ENCODE results near the gene CD83. TPM values are rescaled to one million over a fixed set of nuclear protein-coding genes. Genes with fewer than 3 reads are reported as not detected.

CD83 gene
- total RNA-seq, 1 donor from 2014 or later, result 0.11 TPM

DNA sequence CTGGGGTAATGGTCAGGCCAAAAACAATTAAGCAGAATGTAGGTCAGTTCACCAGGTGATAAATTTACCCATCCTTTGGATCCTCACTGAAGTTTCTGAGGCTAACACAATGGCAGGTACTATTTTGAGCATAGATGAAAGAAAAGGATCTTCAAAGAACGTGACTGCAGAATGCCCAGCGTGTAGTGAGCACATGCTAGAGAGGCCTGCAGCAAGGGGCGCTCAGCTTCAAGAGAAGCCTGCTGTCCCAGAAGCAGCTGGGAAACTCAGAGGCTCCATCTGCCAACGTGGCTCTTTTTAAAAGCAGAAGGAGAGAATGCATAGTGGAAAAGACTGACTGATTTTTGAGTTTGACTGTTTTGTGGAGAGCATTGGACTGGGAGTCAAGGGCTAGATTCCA is 57.4 kb downstream of the CD83 start:
- no peak for DNase-seq (ENCODE audit: low spot score in 2 of 2)
- peaks cover 0 to 6% of the 10 kb centered on the region in 2 donors for H3K9me3 ChIP-seq
- no peaks in the 10 kb centered on the region for H3K36me3 ChIP-seq
- H3K27me3 ChIP-seq, result no peaks in the 10 kb centered on the region
- H3K4me3 ChIP-seq, result no peak overlapping the region
- TF ChIP-seq, protein P1, sequence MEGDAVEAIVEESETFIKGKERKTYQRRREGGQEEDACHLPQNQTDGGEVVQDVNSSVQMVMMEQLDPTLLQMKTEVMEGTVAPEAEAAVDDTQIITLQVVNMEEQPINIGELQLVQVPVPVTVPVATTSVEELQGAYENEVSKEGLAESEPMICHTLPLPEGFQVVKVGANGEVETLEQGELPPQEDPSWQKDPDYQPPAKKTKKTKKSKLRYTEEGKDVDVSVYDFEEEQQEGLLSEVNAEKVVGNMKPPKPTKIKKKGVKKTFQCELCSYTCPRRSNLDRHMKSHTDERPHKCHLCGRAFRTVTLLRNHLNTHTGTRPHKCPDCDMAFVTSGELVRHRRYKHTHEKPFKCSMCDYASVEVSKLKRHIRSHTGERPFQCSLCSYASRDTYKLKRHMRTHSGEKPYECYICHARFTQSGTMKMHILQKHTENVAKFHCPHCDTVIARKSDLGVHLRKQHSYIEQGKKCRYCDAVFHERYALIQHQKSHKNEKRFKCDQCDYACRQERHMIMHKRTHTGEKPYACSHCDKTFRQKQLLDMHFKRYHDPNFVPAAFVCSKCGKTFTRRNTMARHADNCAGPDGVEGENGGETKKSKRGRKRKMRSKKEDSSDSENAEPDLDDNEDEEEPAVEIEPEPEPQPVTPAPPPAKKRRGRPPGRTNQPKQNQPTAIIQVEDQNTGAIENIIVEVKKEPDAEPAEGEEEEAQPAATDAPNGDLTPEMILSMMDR (IDR thresholded peaks at IDR 0.05), result no peak
- H3K4me1 ChIP-seq, result no peaks in the 10 kb centered on the region
- no peak overlapping the region for H3K27ac ChIP-seq
- intact Hi-C loops (cut with DNase I), result no loop called here

GRCh38 chr6:14176429-14176828 is 58.9 kb downstream of the CD83 start:
- TF ChIP-seq, protein P1 (IDR thresholded peaks at IDR 0.05), result no peak
- intact Hi-C loops (cut with DNase I), result no loop called here
- Histone ChIP-seq H3K4me1 (no peaks in the 10 kb centered on the region), H3K36me3 (no peaks in the 10 kb centered on the region), H3K9me3 (no peaks in the 10 kb centered on the region), H3K27me3 (no peaks in the 10 kb centered on the region), H3K4me3 (no peak overlapping the region), H3K27ac (no peak overlapping the region)
- no peak for DNase-seq (ENCODE audit: low spot score in 2 of 2)

DNA sequence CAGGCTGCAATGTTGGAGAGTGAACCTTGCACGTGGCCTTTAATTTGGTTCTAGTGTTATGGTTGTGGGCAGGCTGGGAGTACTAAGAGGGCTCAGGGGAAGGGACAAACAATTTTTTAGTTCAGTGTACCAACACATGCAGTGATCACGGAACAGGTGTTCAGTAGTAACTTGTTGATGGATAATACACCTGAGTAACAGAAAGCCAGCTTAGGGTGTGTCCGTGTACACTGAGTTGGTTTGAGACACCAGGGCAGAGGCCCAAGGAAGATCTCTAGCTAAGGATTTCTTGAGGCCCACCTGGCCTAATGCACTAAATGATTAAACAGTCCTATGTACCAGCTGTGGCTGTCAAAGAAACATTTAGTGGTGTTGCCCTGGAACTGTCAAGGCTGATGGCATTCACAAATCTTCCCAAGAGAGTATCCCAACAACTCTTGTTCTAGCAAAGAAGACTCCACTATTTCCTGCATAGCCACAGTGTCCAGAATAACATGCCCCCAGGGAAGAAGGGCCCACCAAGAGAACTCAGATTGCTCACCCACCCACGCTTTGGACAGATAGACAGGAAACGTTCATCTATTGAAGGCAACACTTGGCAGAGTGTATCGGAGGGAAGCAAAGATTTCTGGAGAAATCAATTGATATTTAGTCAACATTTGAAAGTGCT is 60.0 kb downstream of the CD83 start:
- no peaks in the 10 kb centered on the region for H3K9me3 ChIP-seq
- H3K27ac ChIP-seq, result no peak overlapping the region
- no peaks in the 10 kb centered on the region for H3K27me3 ChIP-seq
- no peaks in the 10 kb centered on the region for H3K36me3 ChIP-seq
- no peaks in the 10 kb centered on the region for H3K4me1 ChIP-seq
- no peak overlapping the region for H3K4me3 ChIP-seq
- TF ChIP-seq, protein P1 (IDR thresholded peaks at IDR 0.05), result no peak
- intact Hi-C loops (cut with DNase I), result no loop called here
- no peak for DNase-seq (ENCODE audit: low spot score in 2 of 2)

- no peaks in the 10 kb centered on the region for H3K36me3 ChIP-seq
- no peak overlapping the region for H3K4me3 ChIP-seq
- intact Hi-C loops (cut with DNase I), result no loop called here
- H3K4me1 ChIP-seq, result no peaks in the 10 kb centered on the region
- no peak overlapping the region for H3K27ac ChIP-seq
- H3K27me3 ChIP-seq, result no peaks in the 10 kb centered on the region
- no peak for DNase-seq (ENCODE audit: low spot score in 2 of 2)
- no peaks in the 10 kb centered on the region for H3K9me3 ChIP-seq
- TF ChIP-seq, protein P1 (IDR thresholded peaks at IDR 0.05), result no peak
These were observed 60.5 kb downstream of the CD83 start for GRCh38 chr6:14178083-14178445.

DNA sequence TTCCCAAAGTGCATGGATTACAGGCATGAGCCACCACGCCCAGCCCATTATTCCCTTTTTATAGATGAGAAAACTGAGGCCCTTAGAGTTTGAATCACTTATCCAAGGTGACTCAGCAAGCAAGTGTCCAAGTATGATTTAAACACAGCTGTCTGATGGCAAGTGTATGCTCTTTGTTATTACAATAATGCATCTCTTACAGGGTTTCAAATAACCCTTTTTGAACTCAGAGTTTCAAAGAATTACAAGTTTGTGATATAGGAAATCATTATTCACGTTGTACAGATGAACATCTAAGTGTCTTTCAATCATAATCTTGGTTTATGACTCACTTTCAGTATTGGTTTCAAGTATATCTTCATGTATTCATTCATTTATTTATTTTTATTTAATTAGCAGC is 63.0 kb downstream of the CD83 start:
- intact Hi-C loops (cut with DNase I), result no loop called here
- Histone ChIP-seq H3K4me3 (no peak overlapping the region), H3K4me1 (no peaks in the 10 kb centered on the region), H3K27me3 (no peaks in the 10 kb centered on the region), H3K9me3 (no peaks in the 10 kb centered on the region), H3K27ac (no peak overlapping the region), H3K36me3 (no peaks in the 10 kb centered on the region)
- TF ChIP-seq, protein P1 (IDR thresholded peaks at IDR 0.05), result no peak
- no peak for DNase-seq (ENCODE audit: low spot score in 2 of 2)

GRCh38 chr6:14182916-14183315 is 65.3 kb downstream of the CD83 start:
- H3K9me3 ChIP-seq, result no peaks in the 10 kb centered on the region
- DNase-seq (ENCODE audit: low spot score in 2 of 2), result no peak
- H3K27me3 ChIP-seq, result no peaks in the 10 kb centered on the region
- no peaks in the 10 kb centered on the region for H3K36me3 ChIP-seq
- intact Hi-C loops (cut with DNase I), result no loop called here
- TF ChIP-seq, protein P1 (IDR thresholded peaks at IDR 0.05), result no peak
- no peaks in the 10 kb centered on the region for H3K4me1 ChIP-seq
- no peak overlapping the region for H3K27ac ChIP-seq
- H3K4me3 ChIP-seq, result no peak overlapping the region

All from ascending aorta (tissue), 2 donors.